ENCODE measurements around the gene CHRNA10.

Gene CHRNA10

GRCh38 chr11:3667149-3668035 lies 3.8 kb downstream of the CHRNA10 start:
- TF ChIP-seq CTCF (IDR thresholded peaks at IDR 0.05; ENCODE audit: insufficient read depth, low read depth, low read length, missing control alignments): no peak
- DNase-seq (ENCODE audit: low read depth): no peak
- H3K4me3 ChIP-seq (ENCODE audit: low read length): no peak overlapping the region

DNA sequence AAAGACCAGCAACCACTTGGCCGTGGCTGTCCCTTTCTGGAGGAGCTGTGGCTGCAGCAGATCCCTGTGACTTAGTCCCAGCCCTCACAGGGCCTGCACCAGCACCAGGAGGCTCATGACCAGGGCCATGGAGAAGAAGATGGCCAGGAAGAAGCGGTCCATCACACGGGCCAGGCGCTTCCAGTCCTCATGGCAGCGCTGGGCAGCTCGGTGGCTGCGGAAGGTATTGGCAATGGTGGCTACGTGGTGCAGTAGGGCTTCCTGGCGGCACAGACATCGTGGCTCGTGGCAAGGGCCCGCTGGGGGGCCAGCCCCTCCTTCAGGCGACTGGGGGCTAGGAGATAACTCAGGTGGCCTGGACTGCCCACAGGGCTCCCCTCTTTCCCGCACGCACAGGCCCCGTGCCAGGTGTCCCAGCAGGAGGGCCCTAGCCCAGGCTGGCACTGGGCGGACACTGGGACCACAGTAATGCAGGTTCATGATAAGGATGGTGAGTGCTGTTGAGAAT lies 5.1 kb downstream of the CHRNA10 start:
- no peak overlapping the region for H3K4me3 ChIP-seq (ENCODE audit: low read length)
- no peak for TF ChIP-seq CTCF (IDR thresholded peaks at IDR 0.05; ENCODE audit: insufficient read depth, low read depth, low read length, missing control alignments)
- no peak for DNase-seq (ENCODE audit: low read depth)

- no peak overlapping the region for H3K4me3 ChIP-seq (ENCODE audit: low read length)
- DNase-seq (ENCODE audit: low read depth): no peak
- TF ChIP-seq CTCF (IDR thresholded peaks at IDR 0.05; ENCODE audit: insufficient read depth, low read depth, low read length, missing control alignments): no peak
Measured at GRCh38 chr11:3665336-3666022, 5.7 kb downstream of the CHRNA10 start.

GRCh38 chr11:3664032-3664630 lies 7.1 kb downstream of the CHRNA10 start:
- no peak overlapping the region for H3K4me3 ChIP-seq (ENCODE audit: low read length)
- TF ChIP-seq CTCF (IDR thresholded peaks at IDR 0.05; ENCODE audit: insufficient read depth, low read depth, low read length, missing control alignments): no peak
- no peak for DNase-seq (ENCODE audit: low read depth)

DNA sequence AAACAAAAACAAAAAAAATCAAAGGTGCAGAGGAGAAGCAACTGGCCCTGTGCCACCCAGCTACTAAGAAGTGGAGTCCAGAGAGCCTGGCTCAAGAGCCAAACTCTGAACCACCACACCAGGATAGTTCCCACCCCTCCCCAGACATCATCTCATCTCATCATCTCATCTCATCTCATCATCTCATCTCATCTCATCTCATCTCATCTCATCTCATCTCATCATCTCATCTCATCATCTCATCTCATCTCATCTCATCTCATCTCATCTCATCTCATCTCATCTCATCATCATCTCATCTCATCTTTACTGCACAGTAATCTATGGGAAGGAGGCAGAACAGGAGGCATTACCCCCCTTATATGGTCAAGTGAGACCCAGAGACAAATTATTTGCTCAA lies 8.3 kb downstream of the CHRNA10 start:
- H3K4me3 ChIP-seq (ENCODE audit: low read length): no peak overlapping the region
- DNase-seq (ENCODE audit: low read depth): no peak
- no peak for TF ChIP-seq CTCF (IDR thresholded peaks at IDR 0.05; ENCODE audit: insufficient read depth, low read depth, low read length, missing control alignments)

GRCh38 chr11:3660960-3661359 lies 10.2 kb downstream of the CHRNA10 start:
- TF ChIP-seq CTCF (IDR thresholded peaks at IDR 0.05; ENCODE audit: insufficient read depth, low read depth, low read length, missing control alignments): no peak
- no peak overlapping the region for H3K4me3 ChIP-seq (ENCODE audit: low read length)

More at GRCh38 chr11:3660960-3661359, 10.2 kb downstream of the CHRNA10 start:
- DNase-seq (ENCODE audit: low read depth): no peak
